A549 (cell line): ENCODE results near the gene PLEKHA5. TPM values are rescaled to one million over a fixed set of nuclear protein-coding genes. Genes with fewer than 3 reads are reported as not detected.

Experiments used
- ATAC-seq, 2 experiments: fragments of 200-7000 bp in 1 of 2; fragments of >200 bp in 1 of 2; cut with Nextera tagmentation in 1 of 2; cut with Tn5 transposase in 1 of 2; 3 replicates each; pipeline versions ENCODE4 v1.8.0 to v1.9.1; 2018 to 2020; ENCODE audit warnings: mild to moderate bottlenecking in 1 of 2, moderate library complexity in 1 of 2
- CTCF ChIA-PET: fragments of 300-600 bp; sonication (Branson Sonifier 250); formaldehyde crosslinking; extraction: SDS; loops from one replicate; lab custom pipeline; 2021; ENCODE audit warnings: antibody characterized with exemption, inconsistent platforms; lab: Yijun Ruan, JAX
- POLR2A ChIA-PET: fragments of 350-600 bp; formaldehyde crosslinking; extraction: SDS; loops from one replicate; lab custom pipeline; 2021; ENCODE audit warnings: antibody characterized with exemption, inconsistent platforms; lab: Yijun Ruan, JAX
- DNase-seq, 2 experiments: peaks; one replicate each; pipeline versions ENCODE4 v3.0.0 to v3.0.0-alpha.2; 2011 to 2016; ENCODE audit warnings: low read depth in 1 of 2, low spot score in 1 of 2
- FAIRE-seq: peaks from 2 replicates; lab custom pipeline; 2011; peaks lifted over from hg19 to GRCh38; lab: Jason Lieb, UNC
- H3K27ac ChIP-seq, 2 experiments: fragments of >200 bp; sonication (Bioruptor Twin); formaldehyde crosslinking; 3 replicates each; pipeline ENCODE4 v1.5.1; 2016 to 2017
- H3K4me1 ChIP-seq: fragments of >200 bp; sonication (Bioruptor Twin); formaldehyde crosslinking; 3 replicates; pipeline ENCODE4 v1.6.1; 2016
- H3K4me2 ChIP-seq: fragments of >200 bp; sonication (Bioruptor Twin); formaldehyde crosslinking; 3 replicates; pipeline ENCODE4 v1.6.1; 2016
- H3K4me3 ChIP-seq: fragments of >200 bp; sonication (Bioruptor Twin); formaldehyde crosslinking; 3 replicates; pipeline ENCODE4 v1.5.1; 2016
- H3K9me3 ChIP-seq: fragments of >200 bp; sonication (Bioruptor Twin); formaldehyde crosslinking; 3 replicates; pipeline ENCODE4 v1.6.1; 2016
- BHLHE40 ChIP-seq: IDR thresholded peaks from 2 replicates; pipeline ENCODE4 v1.6.1; 2012; ENCODE audit warnings: low read depth, low read length, inconsistent platforms
- CEBPB ChIP-seq, 2 experiments: fragments of >200 bp in 1 of 2; sonication (Bioruptor Twin) in 1 of 2; formaldehyde crosslinking in 1 of 2; IDR thresholded peaks; 2 replicates each; pipeline ENCODE4 v1.6.1; 2012 to 2016
- CHD2 ChIP-seq: fragments of 150-350 bp; IDR thresholded peaks from 2 replicates; pipeline ENCODE4 v1.6.1; 2014; ENCODE audit warnings: low read length; ENCODE audit not compliant: partially characterized antibody
- FOXS1 ChIP-seq: fragments of 250-450 bp; sonication (Bioruptor Pico); IDR thresholded peaks from 2 replicates; pipeline ENCODE4 v1.5.0; 2020; ENCODE audit warnings: mild to moderate bottlenecking, moderate library complexity
- GATA3 ChIP-seq: IDR thresholded peaks from 2 replicates; pipeline ENCODE4 v1.6.1; 2012; ENCODE audit warnings: borderline replicate concordance
- HDAC2 ChIP-seq: fragments of 200-600 bp; sonication (generic); IDR thresholded peaks from 2 replicates; pipeline ENCODE4 v1.6.1; 2016
- HEYL ChIP-seq: fragments of 250-450 bp; sonication (Bioruptor Pico); IDR thresholded peaks from 2 replicates; pipeline ENCODE4 v1.8.0; 2021; ENCODE audit warnings: mild to moderate bottlenecking, moderate library complexity
- HOXA7 ChIP-seq: fragments of 250-450 bp; sonication (Bioruptor Pico); IDR thresholded peaks from 2 replicates; pipeline ENCODE4 v1.5.0; 2020; ENCODE audit warnings: mild to moderate bottlenecking, moderate library complexity
- HOXB13 ChIP-seq: fragments of 250-450 bp; sonication (Bioruptor Pico); IDR thresholded peaks from 2 replicates; pipeline ENCODE4 v1.5.0; 2020; ENCODE audit warnings: low read depth, mild to moderate bottlenecking, moderate library complexity
- MAFK ChIP-seq: fragments of 450-650 bp; IDR thresholded peaks from 2 replicates; pipeline ENCODE4 v1.6.1; 2014; ENCODE audit not compliant: partially characterized antibody
- MAZ ChIP-seq: fragments of 150-350 bp; IDR thresholded peaks from 2 replicates; pipeline ENCODE4 v1.6.1; 2014; ENCODE audit warnings: antibody characterized with exemption, low read depth, low read length, borderline replicate concordance
- NR3C1 ChIP-seq: fragments of >200 bp; sonication (Bioruptor Twin); formaldehyde crosslinking; IDR thresholded peaks from 3 replicates; pipeline ENCODE4 v1.6.1; 2017
- PHF8 ChIP-seq: fragments of 200-600 bp; sonication (generic); IDR thresholded peaks from 2 replicates; pipeline ENCODE4 v1.6.1; 2016; ENCODE audit warnings: low read depth, mild to moderate bottlenecking, antibody characterized with exemption, moderate library complexity, borderline replicate concordance
- RAD21 ChIP-seq, 2 experiments: fragments of >200 bp in 1 of 2; sonication (Bioruptor Twin) in 1 of 2; formaldehyde crosslinking in 1 of 2; IDR thresholded peaks in 1 of 2; conservative IDR thresholded peaks in 1 of 2; 2 replicates in 1 of 2; 3 replicates in 1 of 2; pipeline ENCODE4 v1.6.1; 2012 to 2018; ENCODE audit warnings: inconsistent platforms in 1 of 2
- RNF2 ChIP-seq: fragments of 200-600 bp; sonication (generic); IDR thresholded peaks from 2 replicates; pipeline ENCODE4 v1.6.1; 2016; ENCODE audit warnings: low read depth, mild to moderate bottlenecking, antibody characterized with exemption, moderate library complexity, borderline replicate concordance
- TFCP2L1 ChIP-seq: fragments of 250-450 bp; sonication (Bioruptor Pico); IDR thresholded peaks from 2 replicates; pipeline ENCODE4 v1.5.0; 2021; ENCODE audit warnings: mild to moderate bottlenecking
- TP53 ChIP-seq: fragments of 250-450 bp; sonication (Bioruptor Pico); IDR thresholded peaks from 2 replicates; pipeline ENCODE4 v1.5.0; 2021; ENCODE audit warnings: mild to moderate bottlenecking, moderate library complexity
- ZSCAN20 ChIP-seq: fragments of 250-450 bp; sonication (Bioruptor Pico); IDR thresholded peaks from 2 replicates; pipeline ENCODE4 v1.8.0; 2022; ENCODE audit warnings: mild to moderate bottlenecking, moderate library complexity
- WGBS: methylation state at CpG from one replicate; pipeline ENCODE4 v1.1.6; 2017; ENCODE audit errors: missing lambda C conversion rate; 5-methylcytosine and 5-hydroxymethylcytosine counted together
- polyA plus RNA-seq, 4 experiments: library from polyadenylated mRNA; depleted of rRNA in 3 of 4; stranded (reverse); fragments of >200 nt; fragmentation: RNase III in 1 of 4; extraction: RNeasy Plus Mini Kit Qiagen cat#74134 plus additional on column Dnase treatment in 1 of 4; gene quantifications; 2 replicates in 3 of 4; 3 replicates in 1 of 4; pipeline ENCODE4 v1.2.3, GENCODE V29; 2011 to 2017
- TF ChIP-seq, protein P1 (sequence below): fragments of 150-350 bp; IDR thresholded peaks from 2 replicates; pipeline ENCODE4 v1.6.1; 2014; ENCODE audit warnings: low read depth, mild to moderate bottlenecking, low read length
- TF ChIP-seq, protein P2 (sequence below): IDR thresholded peaks from 2 replicates; pipeline ENCODE4 v1.6.1; 2012
- TF ChIP-seq, protein P3 (sequence below): IDR thresholded peaks from 2 replicates; pipeline ENCODE4 v1.6.1; 2012
- TF ChIP-seq, protein P4 (sequence below): fragments of >200 bp; sonication (Bioruptor Twin); formaldehyde crosslinking; IDR thresholded peaks from 3 replicates; pipeline ENCODE4 v1.6.1; 2016
- TF ChIP-seq, protein P5 (sequence below): fragments of 250-450 bp; sonication (Bioruptor Pico); IDR thresholded peaks from 2 replicates; pipeline ENCODE4 v1.5.0; 2021; ENCODE audit warnings: mild to moderate bottlenecking, moderate library complexity, borderline replicate concordance
- TF ChIP-seq, protein P6 (sequence below): fragments of 250-450 bp; sonication (Bioruptor Pico); IDR thresholded peaks from 2 replicates; pipeline ENCODE4 v1.5.0; 2020; ENCODE audit warnings: low read depth, mild to moderate bottlenecking, moderate library complexity

The PLEKHA5 gene
- polyA plus RNA-seq, 2 of the 4 experiments (the other 2 are of a cell fraction), result 7.6 to 13.2 TPM

DNA sequence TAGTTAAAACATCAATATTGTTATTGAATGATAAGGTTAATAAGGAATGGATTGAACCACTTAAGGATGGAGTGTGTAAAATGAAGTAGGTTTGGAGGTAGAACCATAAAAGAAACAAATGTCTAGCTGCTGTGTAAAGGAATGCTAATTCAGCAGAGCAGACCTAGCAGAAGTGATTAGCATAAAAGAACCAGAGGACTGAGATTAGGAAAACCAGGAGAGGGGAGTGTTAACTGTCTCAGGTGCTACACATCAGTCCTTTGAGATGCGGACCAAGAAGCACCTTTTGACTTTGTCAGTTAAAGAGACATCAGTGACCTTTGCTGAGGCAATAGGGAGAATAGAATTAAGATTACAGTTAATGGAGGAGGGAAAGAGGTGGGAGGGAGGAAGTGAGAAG is 84.5 kb downstream of the PLEKHA5 start:
- TF ChIP-seq, protein P1, sequence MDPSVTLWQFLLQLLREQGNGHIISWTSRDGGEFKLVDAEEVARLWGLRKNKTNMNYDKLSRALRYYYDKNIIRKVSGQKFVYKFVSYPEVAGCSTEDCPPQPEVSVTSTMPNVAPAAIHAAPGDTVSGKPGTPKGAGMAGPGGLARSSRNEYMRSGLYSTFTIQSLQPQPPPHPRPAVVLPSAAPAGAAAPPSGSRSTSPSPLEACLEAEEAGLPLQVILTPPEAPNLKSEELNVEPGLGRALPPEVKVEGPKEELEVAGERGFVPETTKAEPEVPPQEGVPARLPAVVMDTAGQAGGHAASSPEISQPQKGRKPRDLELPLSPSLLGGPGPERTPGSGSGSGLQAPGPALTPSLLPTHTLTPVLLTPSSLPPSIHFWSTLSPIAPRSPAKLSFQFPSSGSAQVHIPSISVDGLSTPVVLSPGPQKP, result no peak
- TF ChIP-seq CHD2 (no peak), HOXB13 (CRISPR knock-in tag) (no peak), RAD21 (conservative IDR thresholded peaks at IDR 0.05 in 1 of 2, IDR thresholded peaks at IDR 0.05 in 1 of 2) (no peak)
- TF ChIP-seq, protein P2, sequence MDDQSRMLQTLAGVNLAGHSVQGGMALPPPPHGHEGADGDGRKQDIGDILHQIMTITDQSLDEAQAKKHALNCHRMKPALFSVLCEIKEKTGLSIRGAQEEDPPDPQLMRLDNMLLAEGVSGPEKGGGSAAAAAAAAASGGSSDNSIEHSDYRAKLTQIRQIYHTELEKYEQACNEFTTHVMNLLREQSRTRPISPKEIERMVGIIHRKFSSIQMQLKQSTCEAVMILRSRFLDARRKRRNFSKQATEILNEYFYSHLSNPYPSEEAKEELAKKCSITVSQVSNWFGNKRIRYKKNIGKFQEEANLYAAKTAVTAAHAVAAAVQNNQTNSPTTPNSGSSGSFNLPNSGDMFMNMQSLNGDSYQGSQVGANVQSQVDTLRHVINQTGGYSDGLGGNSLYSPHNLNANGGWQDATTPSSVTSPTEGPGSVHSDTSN, result no peak

DNA sequence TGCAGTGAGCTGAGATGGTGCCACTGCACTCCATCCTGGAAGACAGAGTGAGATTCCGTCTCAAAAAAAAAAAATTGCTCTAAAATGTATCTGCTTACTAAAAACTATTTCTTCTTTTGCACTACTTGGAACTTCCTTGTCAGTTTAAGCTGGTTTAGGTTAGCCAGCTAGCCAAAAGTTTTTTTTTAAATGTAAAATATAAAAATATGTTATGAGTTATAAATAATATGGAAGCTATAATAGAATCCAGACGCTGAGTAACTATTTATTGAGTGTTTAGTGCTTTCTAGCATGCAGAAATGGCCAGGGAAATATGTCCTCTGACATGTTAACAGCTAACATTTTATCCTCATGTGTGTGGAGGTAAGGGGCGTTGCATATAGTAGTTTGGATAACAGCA is 85.6 kb downstream of the PLEKHA5 start:
- DNase-seq, result no peak
- Histone ChIP-seq H3K4me3 (no peak overlapping the region), H3K4me1 (peaks cover 3% of the 10 kb centered on the region; the same call in 1 of the 3 replicates), H3K27ac (no peak overlapping the region), H3K9me3 (no peaks in the 10 kb centered on the region), H3K4me2 (no peak overlapping the region)
- 82% methylated on average over 3 of the region's 3 CpGs for WGBS
- ATAC-seq, result no peak
- CTCF ChIA-PET, result interaction anchor here (0.6 to 1.7 kb wide), 2 partner anchors 8 to 524 kb away, joined by 4 to 6 read pairs; no protein-coding TSS in a partner anchor
- TF ChIP-seq HEYL (CRISPR knock-in tag) (no peak), RNF2 (no peak), NR3C1 (no peak), ZSCAN20 (CRISPR knock-in tag) (no peak), HDAC2 (no peak), PHF8 (no peak), TFCP2L1 (CRISPR knock-in tag) (no peak), TP53 (CRISPR knock-in tag) (no peak), CEBPB (IDR thresholded peaks at IDR 0.05) (no peak), MAZ (no peak), GATA3 (no peak), FOXS1 (no peak), BHLHE40 (no peak), HOXB13 (CRISPR knock-in tag) (no peak), HOXA7 (CRISPR knock-in tag) (no peak), MAFK (no peak)
- TF ChIP-seq, protein P3, sequence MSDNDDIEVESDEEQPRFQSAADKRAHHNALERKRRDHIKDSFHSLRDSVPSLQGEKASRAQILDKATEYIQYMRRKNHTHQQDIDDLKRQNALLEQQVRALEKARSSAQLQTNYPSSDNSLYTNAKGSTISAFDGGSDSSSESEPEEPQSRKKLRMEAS, result no peak
- TF ChIP-seq, protein P4, sequence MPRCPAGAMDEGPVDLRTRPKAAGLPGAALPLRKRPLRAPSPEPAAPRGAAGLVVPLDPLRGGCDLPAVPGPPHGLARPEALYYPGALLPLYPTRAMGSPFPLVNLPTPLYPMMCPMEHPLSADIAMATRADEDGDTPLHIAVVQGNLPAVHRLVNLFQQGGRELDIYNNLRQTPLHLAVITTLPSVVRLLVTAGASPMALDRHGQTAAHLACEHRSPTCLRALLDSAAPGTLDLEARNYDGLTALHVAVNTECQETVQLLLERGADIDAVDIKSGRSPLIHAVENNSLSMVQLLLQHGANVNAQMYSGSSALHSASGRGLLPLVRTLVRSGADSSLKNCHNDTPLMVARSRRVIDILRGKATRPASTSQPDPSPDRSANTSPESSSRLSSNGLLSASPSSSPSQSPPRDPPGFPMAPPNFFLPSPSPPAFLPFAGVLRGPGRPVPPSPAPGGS, result no peak
- TF ChIP-seq, protein P5, sequence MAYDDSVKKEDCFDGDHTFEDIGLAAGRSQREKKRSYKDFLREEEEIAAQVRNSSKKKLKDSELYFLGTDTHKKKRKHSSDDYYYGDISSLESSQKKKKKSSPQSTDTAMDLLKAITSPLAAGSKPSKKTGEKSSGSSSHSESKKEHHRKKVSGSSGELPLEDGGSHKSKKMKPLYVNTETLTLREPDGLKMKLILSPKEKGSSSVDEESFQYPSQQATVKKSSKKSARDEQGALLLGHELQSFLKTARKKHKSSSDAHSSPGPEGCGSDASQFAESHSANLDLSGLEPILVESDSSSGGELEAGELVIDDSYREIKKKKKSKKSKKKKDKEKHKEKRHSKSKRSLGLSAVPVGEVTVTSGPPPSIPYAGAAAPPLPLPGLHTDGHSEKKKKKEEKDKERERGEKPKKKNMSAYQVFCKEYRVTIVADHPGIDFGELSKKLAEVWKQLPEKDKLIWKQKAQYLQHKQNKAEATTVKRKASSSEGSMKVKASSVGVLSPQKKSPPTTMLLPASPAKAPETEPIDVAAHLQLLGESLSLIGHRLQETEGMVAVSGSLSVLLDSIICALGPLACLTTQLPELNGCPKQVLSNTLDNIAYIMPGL (CRISPR knock-in tag), result no peak
- TF ChIP-seq, protein P6, sequence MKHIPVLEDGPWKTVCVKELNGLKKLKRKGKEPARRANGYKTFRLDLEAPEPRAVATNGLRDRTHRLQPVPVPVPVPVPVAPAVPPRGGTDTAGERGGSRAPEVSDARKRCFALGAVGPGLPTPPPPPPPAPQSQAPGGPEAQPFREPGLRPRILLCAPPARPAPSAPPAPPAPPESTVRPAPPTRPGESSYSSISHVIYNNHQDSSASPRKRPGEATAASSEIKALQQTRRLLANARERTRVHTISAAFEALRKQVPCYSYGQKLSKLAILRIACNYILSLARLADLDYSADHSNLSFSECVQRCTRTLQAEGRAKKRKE, result no peak
- no peak for FAIRE-seq
- POLR2A ChIA-PET, result no interaction called here

More for the DNA sequence above, 84.5 kb downstream of the PLEKHA5 start:
- FAIRE-seq, result no peak
- Histone ChIP-seq H3K4me1 (no peaks in the 10 kb centered on the region), H3K4me2 (no peak overlapping the region), H3K4me3 (no peak overlapping the region), H3K9me3 (no peaks in the 10 kb centered on the region), H3K27ac (no peak overlapping the region)
- POLR2A ChIA-PET, result no interaction called here
- DNase-seq, result no peak
- CTCF ChIA-PET, result interaction anchor here (1.7 kb wide), 1 partner anchor 9 kb away, joined by 6 read pairs; no protein-coding TSS in a partner anchor
- no peak for ATAC-seq
- WGBS, result 91% methylated on average over 1 of the region's 1 CpG
